OCI-LY7 (cell line): ENCODE data around the gene KIF21B. TPM values are rescaled to one million over a fixed set of nuclear protein-coding genes. Genes with fewer than 3 reads are reported as not detected.

Experiments used
- BruUV-seq: library from RNA; stranded (reverse); fragments of 400-500 nt; replicated peaks from 2 replicates; lab custom pipeline; 2021; lab: Mats Ljungman, UMichigan
- CTCF ChIA-PET: fragments of 300-600 bp; sonication (Branson Sonifier 250); formaldehyde crosslinking; loops from one replicate; lab custom pipeline; 2022; ENCODE audit warnings: antibody characterized with exemption; ENCODE audit not compliant: unreplicated experiment; lab: Charles Lee
- POLR2A ChIA-PET: fragments of 300-600 bp; sonication (Branson Sonifier 250); formaldehyde crosslinking; loops from one replicate; lab custom pipeline; 2022; ENCODE audit warnings: antibody characterized with exemption; lab: Charles Lee
- DNase-seq: peaks from one replicate; pipeline ENCODE4 v3.0.0-alpha.2; 2015; ENCODE audit warnings: low spot score
- H2AFZ ChIP-seq: fragments of 200-600 bp; sonication (generic), shearing (Covaris generic); 2 replicates; pipeline ENCODE4 v1.6.1; 2014; ENCODE audit warnings: mild to moderate bottlenecking, antibody characterized with exemption, low read length, moderate library complexity
- H3K27ac ChIP-seq: fragments of 200-600 bp; sonication (generic); 2 replicates; pipeline ENCODE4 v1.5.1; 2014; ENCODE audit warnings: mixed run types, low read depth, mild to moderate bottlenecking, moderate library complexity, low read length, inconsistent platforms; ENCODE audit not compliant: poor library complexity, severe bottlenecking
- H3K36me3 ChIP-seq: fragments of 200-600 bp; sonication (generic); 2 replicates; pipeline ENCODE4 v1.6.1; 2014; ENCODE audit warnings: mild to moderate bottlenecking, antibody characterized with exemption, low read length, moderate library complexity, mixed read lengths; ENCODE audit not compliant: insufficient read depth
- H3K4me1 ChIP-seq: fragments of 200-600 bp; sonication (generic); 2 replicates; pipeline ENCODE4 v1.5.1; 2014; ENCODE audit warnings: mild to moderate bottlenecking, low read length; ENCODE audit not compliant: insufficient read depth, poor library complexity, severe bottlenecking
- H3K4me2 ChIP-seq: fragments of 200-600 bp; sonication (generic); 2 replicates; pipeline ENCODE4 v1.6.1; 2014; ENCODE audit warnings: mild to moderate bottlenecking, low read length
- H3K4me3 ChIP-seq: fragments of 200-600 bp; sonication (generic); 2 replicates; pipeline ENCODE4 v1.5.1; 2014; ENCODE audit warnings: mild to moderate bottlenecking, low read depth, low read length; ENCODE audit not compliant: poor library complexity, severe bottlenecking
- H3K79me2 ChIP-seq: fragments of 200-600 bp; sonication (generic); 2 replicates; pipeline ENCODE4 v1.6.1; 2016; ENCODE audit warnings: low read depth, mild to moderate bottlenecking, low read length, moderate library complexity, mixed read lengths; ENCODE audit not compliant: insufficient read depth
- H3K9me2 ChIP-seq: fragments of 200-600 bp; sonication (generic); 2 replicates; pipeline ENCODE4 v1.6.1; 2016; ENCODE audit warnings: mild to moderate bottlenecking, low read length, mixed read lengths; ENCODE audit not compliant: insufficient read depth
- H3K9me3 ChIP-seq: fragments of 200-600 bp; sonication (generic); 2 replicates; pipeline ENCODE4 v1.6.1; 2014; ENCODE audit warnings: mild to moderate bottlenecking, mixed run types, low read length, mixed read lengths
- H4K20me1 ChIP-seq: fragments of 200-600 bp; sonication (generic); 2 replicates; pipeline ENCODE4 v1.6.1; 2014; ENCODE audit warnings: mild to moderate bottlenecking, antibody characterized with exemption, low read length, moderate library complexity, mixed read lengths; ENCODE audit not compliant: insufficient read depth
- CTCF ChIP-seq: fragments of 200-600 bp; sonication (generic); conservative IDR thresholded peaks from 2 replicates; pipeline ENCODE4 v1.5.1; 2014; ENCODE audit warnings: mild to moderate bottlenecking, antibody characterized with exemption, low read length, moderate library complexity, mixed read lengths
- EZH2phosphoT487 ChIP-seq: fragments of 200-600 bp; sonication (generic); IDR thresholded peaks from 2 replicates; pipeline ENCODE4 v1.6.1; 2018; ENCODE audit warnings: low read depth, borderline replicate concordance, mild to moderate bottlenecking, mixed run types, antibody characterized with exemption, low read length, moderate library complexity, mixed read lengths
- intact Hi-C: fragments of 100-400 bp; cut with micrococcal nuclease; formaldehyde crosslinking; loops from one replicate; pipeline ENCODE4 v1.10.0; 2022; ENCODE audit not compliant: unreplicated experiment
- total RNA-seq, 2 experiments: library from RNA; depleted of rRNA in 1 of 2; stranded (reverse); fragments of >200 nt in 1 of 2; shearing (Covaris generic) in 1 of 2; gene quantifications; 2 replicates each; pipeline ENCODE4 v1.2.3, GENCODE V29; 2014 to 2022

KIF21B gene
- total RNA-seq, 2 experiments from 2014 or later = 30.5 to 65.7 TPM

GRCh38 chr1:201016943-201017827, 6.3 kb downstream of the KIF21B start:
- BruUV-seq = no TSS peak
- H3K9me3 ChIP-seq = no peaks in the 10 kb centered on the region
- H3K4me3 ChIP-seq = peak overlapping the region; percentile 20
- peak; percentile 57 for DNase-seq
- CTCF ChIA-PET = interaction anchor here (1.0 to 1.1 kb wide), 2 partner anchors 37 to 38 kb away, joined by 5 read pairs; no protein-coding TSS in a partner anchor
- H3K79me2 ChIP-seq = peaks cover 34% of the 10 kb centered on the region
- H3K36me3 ChIP-seq = no peaks in the 10 kb centered on the region
- peak overlapping the region; percentile 97 for H3K27ac ChIP-seq
- no peaks in the 10 kb centered on the region for H3K9me2 ChIP-seq
- H4K20me1 ChIP-seq = no peaks in the 10 kb centered on the region
- no peak overlapping the region for H2AFZ ChIP-seq
- peaks cover 75% of the 10 kb centered on the region for H3K4me1 ChIP-seq
- TF ChIP-seq CTCF (no peak), EZH2phosphoT487 (no peak)
- intact Hi-C loops = no loop called here
- peak overlapping the region; percentile 90 for H3K4me2 ChIP-seq
- POLR2A ChIA-PET = interaction anchor here (1.0 to 1.5 kb wide), 3 partner anchors 10 to 32 kb away, joined by 3 to 4 read pairs (median 3); no protein-coding TSS in a partner anchor

- TF ChIP-seq CTCF = no peak
- TF ChIP-seq EZH2phosphoT487 = no peak
- H3K9me2 ChIP-seq = no peaks in the 10 kb centered on the region
- no peak overlapping the region for H2AFZ ChIP-seq
- DNase-seq = no peak
- H3K79me2 ChIP-seq = peaks cover 24% of the 10 kb centered on the region
- H3K4me2 ChIP-seq = 0 out of 2 replicates have a peak overlapping the region, but pooled peaks have one; percentile 12
- no peak overlapping the region for H3K4me3 ChIP-seq
- BruUV-seq = no TSS peak
- ChIA-PET POLR2A (interaction anchor here (0.8 to 1.5 kb wide), 6 partner anchors 9 to 678 kb away, joined by 3 to 8 read pairs (median 4); partner anchors contain the start of gene DDX59), CTCF (interaction anchor here (1.1 kb wide), 1 partner anchor 37 kb away, joined by 5 read pairs; no protein-coding TSS in a partner anchor)
- no peak overlapping the region for H3K27ac ChIP-seq
- no peaks in the 10 kb centered on the region for H3K36me3 ChIP-seq
- no peaks in the 10 kb centered on the region for H4K20me1 ChIP-seq
- H3K9me3 ChIP-seq = no peaks in the 10 kb centered on the region
- H3K4me1 ChIP-seq = peaks cover 65% of the 10 kb centered on the region
- intact Hi-C loops = no loop called here
These were observed 7.3 kb downstream of the KIF21B start for GRCh38 chr1:201016211-201016651.
